H1 (cell line): ENCODE data around the gene GPR135.

Experiments used
- CHD1 ChIP-seq: IDR thresholded peaks from 2 replicates; pipeline ENCODE4 v1.6.1; 2012; ENCODE audit warnings: low read depth, low read length, improper control_type of control experiment
- CHD2 ChIP-seq: IDR thresholded peaks from 2 replicates; pipeline ENCODE4 v1.6.1; 2012; ENCODE audit warnings: low read length, improper control_type of control experiment
- CREB1 ChIP-seq: IDR thresholded peaks from 2 replicates; pipeline ENCODE4 v1.6.1; 2012; ENCODE audit warnings: inconsistent platforms
- EZH2 ChIP-seq: fragments of 200-600 bp; sonication (generic); IDR thresholded peaks from 2 replicates; pipeline ENCODE4 v1.7.1; 2012; ENCODE audit warnings: low read depth, mild to moderate bottlenecking, moderate library complexity, low read length, inconsistent platforms; ENCODE audit not compliant: severe bottlenecking
- GABPA ChIP-seq: IDR thresholded peaks from 2 replicates; pipeline ENCODE4 v1.6.1; 2011; ENCODE audit warnings: mild to moderate bottlenecking, low read length, moderate library complexity, borderline replicate concordance; ENCODE audit not compliant: insufficient read depth
- JUND ChIP-seq: IDR thresholded peaks from 2 replicates; pipeline ENCODE4 v1.6.1; 2011; ENCODE audit warnings: mild to moderate bottlenecking, improper control_type of control experiment, low read length
- MAX ChIP-seq: IDR thresholded peaks from 2 replicates; pipeline ENCODE4 v1.6.1; 2012; ENCODE audit warnings: inconsistent platforms
- POLR2A ChIP-seq, 2 experiments: IDR thresholded peaks; 1 replicate in 1 of 2; 2 replicates in 1 of 2; pipeline ENCODE4 v1.6.1; 2011; ENCODE audit warnings: low read depth in 2 of 2, low read length in 2 of 2, mild to moderate bottlenecking in 2 of 2; ENCODE audit errors: control extremely low read depth in 1 of 2
- RXRA ChIP-seq: IDR thresholded peaks from 2 replicates; pipeline ENCODE4 v1.6.1; 2011; ENCODE audit warnings: low read depth, mild to moderate bottlenecking, low read length, moderate library complexity; ENCODE audit not compliant: insufficient read depth
- TAF7 ChIP-seq: optimal IDR thresholded peaks from 2 replicates; pipeline ENCODE3; 2011; ENCODE audit warnings: low read depth, mild to moderate bottlenecking, inconsistent platforms, low read length, moderate library complexity, borderline replicate concordance
- ZNF274 ChIP-seq: IDR thresholded peaks from 2 replicates; pipeline ENCODE4 v1.7.0; 2012; ENCODE audit warnings: low read length, borderline replicate concordance; ENCODE audit errors: extremely low read depth
- TF ChIP-seq, protein P1 (sequence below), 3 experiments: IDR thresholded peaks; 1 replicate in 2 of 3; 2 replicates in 1 of 3; pipeline versions ENCODE4 v1.5.1 to v1.6.1; 2011; ENCODE audit warnings: low read length in 3 of 3, mild to moderate bottlenecking in 3 of 3, inconsistent platforms in 2 of 3, low read depth in 1 of 3, moderate library complexity in 1 of 3; ENCODE audit not compliant: insufficient read depth in 1 of 3; ENCODE audit errors: control extremely low read depth in 1 of 3

DNA sequence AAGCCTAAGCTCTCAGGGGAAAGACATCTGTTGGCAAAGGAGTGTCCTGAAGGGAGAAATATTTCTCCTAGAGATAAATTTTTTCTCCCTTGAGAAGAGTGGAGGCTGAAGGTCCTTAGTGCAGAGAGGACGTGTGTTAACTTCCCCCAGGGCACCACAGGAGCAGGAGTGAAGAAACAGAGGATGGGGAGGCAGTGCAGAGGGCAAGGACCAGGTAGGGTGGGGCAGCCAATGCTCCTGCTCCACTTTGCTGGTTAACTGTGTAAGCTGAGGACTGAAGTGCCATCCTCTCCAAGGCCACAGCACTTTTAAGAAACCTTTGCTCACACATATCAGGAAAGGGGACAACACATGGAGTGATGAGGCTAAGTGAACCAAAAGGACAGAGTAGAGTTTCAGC is 15.0 kb upstream of the GPR135 start:
- TF ChIP-seq, protein P1, sequence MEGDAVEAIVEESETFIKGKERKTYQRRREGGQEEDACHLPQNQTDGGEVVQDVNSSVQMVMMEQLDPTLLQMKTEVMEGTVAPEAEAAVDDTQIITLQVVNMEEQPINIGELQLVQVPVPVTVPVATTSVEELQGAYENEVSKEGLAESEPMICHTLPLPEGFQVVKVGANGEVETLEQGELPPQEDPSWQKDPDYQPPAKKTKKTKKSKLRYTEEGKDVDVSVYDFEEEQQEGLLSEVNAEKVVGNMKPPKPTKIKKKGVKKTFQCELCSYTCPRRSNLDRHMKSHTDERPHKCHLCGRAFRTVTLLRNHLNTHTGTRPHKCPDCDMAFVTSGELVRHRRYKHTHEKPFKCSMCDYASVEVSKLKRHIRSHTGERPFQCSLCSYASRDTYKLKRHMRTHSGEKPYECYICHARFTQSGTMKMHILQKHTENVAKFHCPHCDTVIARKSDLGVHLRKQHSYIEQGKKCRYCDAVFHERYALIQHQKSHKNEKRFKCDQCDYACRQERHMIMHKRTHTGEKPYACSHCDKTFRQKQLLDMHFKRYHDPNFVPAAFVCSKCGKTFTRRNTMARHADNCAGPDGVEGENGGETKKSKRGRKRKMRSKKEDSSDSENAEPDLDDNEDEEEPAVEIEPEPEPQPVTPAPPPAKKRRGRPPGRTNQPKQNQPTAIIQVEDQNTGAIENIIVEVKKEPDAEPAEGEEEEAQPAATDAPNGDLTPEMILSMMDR (IDR thresholded peaks at IDR 0.05; ENCODE audit: control extremely low read depth in 1 of 3, insufficient read depth in 1 of 3, low read depth in 1 of 3, low read length in 3 of 3), result no peak
- TF ChIP-seq EZH2, result no peak
- TF ChIP-seq GABPA, result no peak
- TF ChIP-seq RXRA, result no peak
- TF ChIP-seq POLR2A (IDR thresholded peaks at IDR 0.05; ENCODE audit: control extremely low read depth in 1 of 2, low read depth in 2 of 2, low read length in 2 of 2), result no peak
- TF ChIP-seq CHD2, result no peak
- TF ChIP-seq MAX, result no peak
- TF ChIP-seq CHD1, result no peak
- TF ChIP-seq ZNF274, result no peak
- no peak for TF ChIP-seq TAF7
- TF ChIP-seq CREB1, result no peak
- TF ChIP-seq JUND, result no peak
